Karpas-422 (cell line): ENCODE data around the gene MKNK1. TPM values are rescaled to one million over a fixed set of nuclear protein-coding genes. Genes with fewer than 3 reads are reported as not detected.

Experiments used
- DNase-seq: peaks from one replicate; pipeline ENCODE4 v3.0.0-alpha.2; 2015
- H2AFZ ChIP-seq: fragments of 200-600 bp; sonication (generic); 2 replicates; pipeline ENCODE4 v1.6.1; 2014; ENCODE audit warnings: antibody characterized with exemption, low read length, mixed read lengths
- H3K27ac ChIP-seq: fragments of 200-600 bp; sonication (generic); 2 replicates; pipeline ENCODE4 v1.5.1; 2014; ENCODE audit warnings: mild to moderate bottlenecking, low read length, moderate library complexity
- H3K27me3 ChIP-seq: fragments of 200-600 bp; sonication (generic); 2 replicates; pipeline ENCODE4 v1.6.1; 2014; ENCODE audit warnings: low read length, mixed read lengths
- H3K36me3 ChIP-seq: fragments of 200-600 bp; sonication (generic); 2 replicates; pipeline ENCODE4 v1.6.1; 2014; ENCODE audit warnings: low read length, mixed read lengths; ENCODE audit not compliant: insufficient read depth
- H3K4me1 ChIP-seq: fragments of 200-600 bp; sonication (generic); 2 replicates; pipeline ENCODE4 v1.6.1; 2014; ENCODE audit warnings: mild to moderate bottlenecking, low read length, mixed read lengths
- H3K4me2 ChIP-seq: fragments of 200-600 bp; sonication (generic); 2 replicates; pipeline ENCODE4 v1.6.1; 2014; ENCODE audit warnings: low read length, low read depth, mild to moderate bottlenecking; ENCODE audit not compliant: poor library complexity, severe bottlenecking
- H3K4me3 ChIP-seq: fragments of 200-600 bp; sonication (generic); 2 replicates; pipeline ENCODE4 v1.5.1; 2014; ENCODE audit warnings: mild to moderate bottlenecking, antibody characterized with exemption, low read length, mixed read lengths
- H3K79me2 ChIP-seq: fragments of 200-600 bp; sonication (generic); 2 replicates; pipeline ENCODE4 v1.6.1; 2014; ENCODE audit warnings: mild to moderate bottlenecking, low read length, mixed read lengths
- H3K9ac ChIP-seq: fragments of 200-600 bp; sonication (generic); 2 replicates; pipeline ENCODE4 v1.6.0; 2014; ENCODE audit warnings: low read length
- H3K9me2 ChIP-seq: fragments of 200-600 bp; sonication (generic), shearing (Covaris generic); replicated peaks from 2 replicates; pipeline ENCODE4 v1.6.0; 2014; ENCODE audit warnings: mild to moderate bottlenecking, low read length, moderate library complexity; ENCODE audit not compliant: insufficient read depth
- H3K9me3 ChIP-seq: fragments of 300-700, 200-600 bp; sonication (generic); 2 replicates; pipeline ENCODE4 v1.6.1; 2014; ENCODE audit warnings: low read length, mixed read lengths
- H4K20me1 ChIP-seq: fragments of 200-600 bp; sonication (generic); 2 replicates; pipeline ENCODE4 v1.6.1; 2014; ENCODE audit warnings: mild to moderate bottlenecking, antibody characterized with exemption, low read length, low read depth; ENCODE audit not compliant: insufficient read depth
- total RNA-seq: library from RNA; depleted of rRNA; stranded (reverse); fragments of >200 nt; shearing (Covaris generic); gene quantifications from 2 replicates; pipeline ENCODE4 v1.2.3, GENCODE V29; 2014; ENCODE audit warnings: low replicate concordance

MKNK1 gene
- total RNA-seq, 1 experiment from 2014 or later = 14.0 TPM

DNA sequence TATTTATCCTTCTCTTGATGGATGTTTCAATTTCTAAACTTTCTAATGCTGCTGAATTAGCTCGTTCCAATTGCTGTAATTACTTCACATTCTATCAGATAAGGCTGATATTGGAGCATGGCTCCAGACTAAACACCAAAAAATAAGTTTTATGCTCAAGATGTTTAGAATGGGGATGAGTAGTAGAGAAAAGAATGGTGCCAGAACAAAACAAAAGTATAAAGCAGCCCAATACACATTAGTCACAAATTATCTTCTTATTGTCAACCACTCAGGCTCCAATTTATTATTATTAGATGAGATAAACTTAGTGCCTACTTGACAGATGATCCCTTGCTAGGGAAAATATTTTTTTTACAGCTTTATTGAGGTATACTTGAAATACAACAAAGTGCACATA, 42.3 kb upstream of the MKNK1 start:
- Histone ChIP-seq H3K36me3 (peaks cover 16% of the 10 kb centered on the region), H3K9ac (no peak overlapping the region), H3K9me3 (no peaks in the 10 kb centered on the region), H3K79me2 (no peaks in the 10 kb centered on the region), H3K4me2 (no peak overlapping the region), H2AFZ (no peak overlapping the region), H3K27me3 (no peaks in the 10 kb centered on the region), H3K9me2 (no peaks in the 10 kb centered on the region), H3K4me1 (no peaks in the 10 kb centered on the region), H3K4me3 (no peak overlapping the region), H3K27ac (no peak overlapping the region), H4K20me1 (no peaks in the 10 kb centered on the region)
- no peak for DNase-seq

DNA sequence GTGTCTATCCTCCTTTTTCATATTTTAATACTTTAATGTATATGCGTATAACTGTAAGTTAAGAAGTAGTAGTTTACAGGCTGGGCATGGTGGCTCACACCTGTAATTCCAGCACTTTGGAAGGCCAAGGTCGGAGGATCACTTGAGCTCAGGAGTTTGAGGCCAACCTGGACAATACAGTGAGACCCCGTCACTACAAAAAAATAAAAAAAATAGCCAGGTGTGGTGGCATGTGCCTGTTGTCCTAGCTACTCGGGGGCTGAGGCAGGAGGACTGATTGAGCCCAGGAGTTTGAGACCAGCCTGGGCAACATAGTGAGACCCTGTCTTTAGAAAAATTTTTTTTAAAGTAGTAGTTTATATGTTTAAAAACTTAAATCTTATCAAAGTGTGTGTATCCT, 41.7 kb upstream of the MKNK1 start:
- Histone ChIP-seq H3K9me2 (no peaks in the 10 kb centered on the region), H3K9ac (no peak overlapping the region), H3K36me3 (peaks cover 16% of the 10 kb centered on the region), H3K79me2 (no peaks in the 10 kb centered on the region), H3K4me3 (no peak overlapping the region), H3K4me2 (no peak overlapping the region), H3K4me1 (no peaks in the 10 kb centered on the region), H2AFZ (no peak overlapping the region), H3K9me3 (no peaks in the 10 kb centered on the region), H4K20me1 (no peaks in the 10 kb centered on the region), H3K27ac (no peak overlapping the region), H3K27me3 (no peaks in the 10 kb centered on the region)
- DNase-seq = no peak

DNA sequence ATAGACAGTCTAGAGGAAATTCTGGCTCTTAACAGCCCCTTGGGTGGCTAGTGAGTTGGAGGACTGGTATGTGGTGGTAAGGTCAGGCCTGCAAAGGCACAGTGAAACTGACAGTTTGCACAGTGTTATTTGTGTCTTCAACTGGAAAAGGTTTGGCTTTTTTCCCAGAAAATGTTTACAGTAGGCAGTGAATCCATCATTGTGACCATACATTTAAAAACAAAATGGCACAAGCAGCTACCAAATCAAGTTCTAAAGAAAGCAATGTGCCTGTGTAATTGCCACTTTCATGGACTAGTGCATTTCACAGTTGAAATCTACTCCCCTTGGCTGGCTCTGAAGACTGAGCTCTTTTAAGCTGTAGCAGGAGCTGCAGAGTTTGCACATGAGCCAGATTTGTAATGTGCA, 39.3 kb upstream of the MKNK1 start:
- H3K79me2 ChIP-seq = no peaks in the 10 kb centered on the region
- no peaks in the 10 kb centered on the region for H3K9me3 ChIP-seq
- peaks cover 5% of the 10 kb centered on the region; the same call in 1 of the 2 replicates for H3K36me3 ChIP-seq
- H3K4me3 ChIP-seq = no peak overlapping the region
- no peak overlapping the region for H2AFZ ChIP-seq
- no peaks in the 10 kb centered on the region for H3K4me1 ChIP-seq
- DNase-seq = no peak
- H3K27ac ChIP-seq = no peak overlapping the region
- H3K9ac ChIP-seq = no peak overlapping the region
- H3K27me3 ChIP-seq = no peaks in the 10 kb centered on the region
- H3K9me2 ChIP-seq = no peaks in the 10 kb centered on the region
- H4K20me1 ChIP-seq = no peaks in the 10 kb centered on the region
- H3K4me2 ChIP-seq = no peak overlapping the region

- no peaks in the 10 kb centered on the region; the same call in 1 of the 2 replicates for H3K36me3 ChIP-seq
- no peak overlapping the region for H3K4me3 ChIP-seq
- DNase-seq = no peak
- H3K4me2 ChIP-seq = no peak overlapping the region
- H3K4me1 ChIP-seq = no peaks in the 10 kb centered on the region
- H2AFZ ChIP-seq = no peak overlapping the region
- H4K20me1 ChIP-seq = no peaks in the 10 kb centered on the region
- no peaks in the 10 kb centered on the region for H3K27me3 ChIP-seq
- no peaks in the 10 kb centered on the region for H3K9me2 ChIP-seq
- no peaks in the 10 kb centered on the region for H3K9me3 ChIP-seq
- H3K79me2 ChIP-seq = no peaks in the 10 kb centered on the region
- H3K9ac ChIP-seq = no peak overlapping the region
- H3K27ac ChIP-seq = no peak overlapping the region
Observed at GRCh38 chr1:46642115-46642680, 38.1 kb upstream of the MKNK1 start.

GRCh38 chr1:46639547-46639946, 35.5 kb upstream of the MKNK1 start:
- H3K9ac ChIP-seq = no peak overlapping the region
- H3K4me3 ChIP-seq = no peak overlapping the region
- H4K20me1 ChIP-seq = no peaks in the 10 kb centered on the region
- H3K9me3 ChIP-seq = no peaks in the 10 kb centered on the region
- 0 out of 2 replicates have a peak, but pooled peaks cover 6% of the 10 kb centered on the region for H3K36me3 ChIP-seq
- H3K27ac ChIP-seq = no peak overlapping the region
- no peaks in the 10 kb centered on the region for H3K9me2 ChIP-seq
- H3K79me2 ChIP-seq = no peaks in the 10 kb centered on the region
- no peak for DNase-seq
- H3K27me3 ChIP-seq = no peaks in the 10 kb centered on the region
- no peaks in the 10 kb centered on the region for H3K4me1 ChIP-seq
- H2AFZ ChIP-seq = no peak overlapping the region
- H3K4me2 ChIP-seq = no peak overlapping the region

GRCh38 chr1:46638921-46639320, 34.9 kb upstream of the MKNK1 start:
- H2AFZ ChIP-seq = no peak overlapping the region
- H3K4me2 ChIP-seq = no peak overlapping the region
- H3K27ac ChIP-seq = no peak overlapping the region
- H4K20me1 ChIP-seq = no peaks in the 10 kb centered on the region
- no peaks in the 10 kb centered on the region for H3K9me2 ChIP-seq
- DNase-seq = no peak
- H3K36me3 ChIP-seq = 0 out of 2 replicates have a peak, but pooled peaks cover 6% of the 10 kb centered on the region
- no peaks in the 10 kb centered on the region for H3K4me1 ChIP-seq
- H3K9ac ChIP-seq = no peak overlapping the region
- no peak overlapping the region for H3K4me3 ChIP-seq
- no peaks in the 10 kb centered on the region for H3K9me3 ChIP-seq
- H3K27me3 ChIP-seq = no peaks in the 10 kb centered on the region
- no peaks in the 10 kb centered on the region for H3K79me2 ChIP-seq

- Histone ChIP-seq H3K79me2 (no peaks in the 10 kb centered on the region), H3K27ac (no peak overlapping the region), H3K4me3 (no peak overlapping the region), H2AFZ (no peak overlapping the region), H3K9me2 (no peaks in the 10 kb centered on the region), H3K27me3 (no peaks in the 10 kb centered on the region), H3K9me3 (no peaks in the 10 kb centered on the region), H3K9ac (no peak overlapping the region), H3K4me1 (no peaks in the 10 kb centered on the region), H4K20me1 (no peaks in the 10 kb centered on the region), H3K36me3 (0 out of 2 replicates have a peak, but pooled peaks cover 6% of the 10 kb centered on the region), H3K4me2 (no peak overlapping the region)
- no peak for DNase-seq
Observed at GRCh38 chr1:46637444-46638083, 33.5 kb upstream of the MKNK1 start.

DNA sequence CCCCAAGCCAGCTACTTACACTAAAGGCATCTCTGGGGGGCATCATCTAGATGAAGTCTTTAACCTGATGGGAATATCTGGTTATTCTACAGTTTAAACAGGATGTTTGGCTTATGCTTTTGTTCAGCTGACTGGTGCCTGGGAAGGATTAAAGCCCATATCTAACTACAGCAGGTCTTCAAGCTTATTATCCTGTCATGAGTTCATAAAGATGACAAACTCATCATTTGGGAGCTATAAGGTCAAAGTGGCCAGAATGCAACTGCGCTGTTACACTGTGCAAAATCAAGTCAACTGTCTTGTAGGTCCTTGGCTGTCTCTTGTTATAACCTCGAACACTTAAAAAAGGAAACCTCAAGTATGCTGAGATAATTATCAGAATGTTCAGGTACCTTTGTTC, 31.1 kb upstream of the MKNK1 start:
- no peak overlapping the region for H3K4me2 ChIP-seq
- H3K4me3 ChIP-seq = no peak overlapping the region
- H3K9ac ChIP-seq = no peak overlapping the region
- no peaks in the 10 kb centered on the region for H3K9me3 ChIP-seq
- no peak for DNase-seq
- no peaks in the 10 kb centered on the region for H3K27me3 ChIP-seq
- H3K27ac ChIP-seq = no peak overlapping the region
- 0 out of 2 replicates have a peak, but pooled peaks cover 9% of the 10 kb centered on the region for H3K36me3 ChIP-seq
- H4K20me1 ChIP-seq = no peaks in the 10 kb centered on the region
- no peak overlapping the region for H2AFZ ChIP-seq
- H3K79me2 ChIP-seq = no peaks in the 10 kb centered on the region
- no peaks in the 10 kb centered on the region for H3K4me1 ChIP-seq
- H3K9me2 ChIP-seq = no peaks in the 10 kb centered on the region
